ENCODE data around the gene KCNK1.

The KCNK1 gene

DNA sequence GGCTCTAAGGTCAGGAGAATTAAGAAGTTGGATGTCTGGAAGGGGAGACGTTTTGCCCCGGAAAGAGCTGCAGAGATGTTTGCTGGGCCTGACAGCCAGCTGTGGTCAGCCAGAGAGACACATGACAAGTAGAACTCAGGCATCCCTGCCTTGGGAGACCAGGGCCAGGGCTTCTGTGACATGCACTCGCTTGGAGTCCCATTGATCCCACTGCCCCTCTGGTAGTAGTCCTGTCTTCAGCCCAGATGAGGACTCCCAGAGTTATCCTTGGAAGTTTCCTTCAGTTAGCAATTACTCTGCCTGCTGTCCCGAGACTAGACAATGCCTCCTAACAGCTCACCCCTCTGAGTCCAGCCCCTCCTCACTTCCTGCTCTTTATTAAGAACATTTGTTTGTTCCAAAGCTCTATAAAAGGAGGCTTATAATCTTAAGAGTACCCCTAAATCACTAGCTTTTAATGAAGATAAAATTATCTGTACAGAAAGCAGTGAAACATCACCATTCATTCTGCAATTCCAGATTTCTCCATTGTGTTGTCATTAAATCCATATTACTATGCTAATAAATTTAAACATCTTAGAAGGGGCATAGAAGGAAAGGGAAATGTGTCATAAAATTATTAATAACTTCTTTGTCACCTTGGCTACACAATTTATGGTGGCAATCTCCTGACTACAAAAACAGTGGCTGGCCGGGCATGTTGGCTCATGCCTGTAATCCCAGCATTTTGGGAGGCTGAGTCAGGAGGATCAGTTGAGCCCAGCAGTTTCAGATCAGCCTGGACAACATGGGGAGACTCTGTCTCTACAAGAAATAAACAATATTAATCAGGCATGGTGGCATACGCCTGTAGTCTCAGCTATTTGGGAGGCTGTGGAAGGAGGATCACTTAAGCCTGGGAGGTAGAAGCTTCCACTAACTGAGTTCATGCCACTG, 94.2 kb downstream of the KCNK1 start:
- no peak for DNase-seq

DNA sequence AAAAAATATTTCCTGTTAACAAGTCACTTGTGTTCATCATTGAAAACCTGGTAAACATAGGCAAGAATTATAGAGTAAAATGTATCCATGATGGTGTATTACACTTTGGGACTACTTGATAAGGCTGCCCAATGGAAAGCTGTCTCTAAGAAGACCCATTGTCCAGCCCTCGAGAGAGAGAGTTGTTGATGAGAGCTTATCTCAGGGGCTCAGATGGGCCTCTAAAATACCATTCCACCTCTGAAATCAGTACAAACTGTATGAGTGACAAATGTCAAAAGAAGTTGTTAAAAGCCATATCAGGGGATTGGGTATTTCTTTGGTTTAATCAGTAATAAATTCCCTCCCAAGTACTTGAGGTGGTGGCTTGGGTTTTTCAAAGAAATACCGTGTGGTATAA, 96.1 kb downstream of the KCNK1 start:
- no peak for DNase-seq

DNA sequence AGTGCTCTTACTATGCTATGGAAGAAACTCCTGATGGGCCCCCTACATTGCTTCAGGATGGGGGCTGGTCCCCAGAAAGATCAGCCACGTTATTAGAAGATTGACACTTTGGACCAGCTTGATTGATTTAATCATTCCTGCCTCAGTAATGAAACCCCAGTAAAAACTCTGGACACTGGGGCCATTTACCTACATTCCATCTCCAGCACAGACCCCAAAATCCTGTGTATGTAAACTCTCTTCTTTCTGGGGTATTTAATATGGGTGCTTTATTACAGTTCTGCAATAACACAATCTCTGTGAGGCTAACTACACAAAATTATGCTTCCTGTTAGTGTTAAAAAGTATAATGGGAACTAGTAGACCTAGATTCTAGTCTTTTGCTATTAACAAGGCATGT, 96.6 kb downstream of the KCNK1 start:
- DNase-seq = no peak

DNA sequence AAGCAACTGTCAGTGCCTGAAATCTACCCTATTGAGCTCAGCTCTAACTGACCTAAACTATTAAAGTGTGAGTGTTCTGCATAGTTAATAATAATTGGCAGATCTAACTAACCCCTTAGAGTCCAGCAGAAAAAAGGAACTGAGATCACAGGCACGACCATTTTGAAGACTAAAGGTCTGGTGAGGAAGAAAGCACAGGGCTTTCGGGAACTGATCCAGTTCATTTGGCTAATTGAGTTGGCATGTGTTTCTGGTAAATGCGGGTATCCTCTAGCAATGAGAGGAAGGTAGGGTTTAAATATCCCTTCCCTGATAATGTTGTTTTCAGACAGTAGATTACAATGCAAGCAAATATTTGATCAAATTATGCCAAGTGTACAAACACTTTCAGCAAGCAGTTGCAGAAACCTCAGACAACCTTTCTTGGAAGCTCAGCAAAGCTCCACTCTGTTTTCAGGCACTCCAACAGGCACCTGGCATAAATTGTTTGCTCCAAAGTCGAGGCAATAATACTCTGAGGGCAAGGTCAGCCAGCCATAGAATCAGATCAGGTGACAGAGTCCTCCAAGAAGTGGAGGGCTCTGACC, 100.8 kb downstream of the KCNK1 start:
- no peak for DNase-seq

- no peak for DNase-seq
Measured at GRCh38 chr1:233718057-233718456, 104.2 kb downstream of the KCNK1 start.

GRCh38 chr1:233719655-233720341, 105.9 kb downstream of the KCNK1 start:
- DNase-seq = no peak

DNA sequence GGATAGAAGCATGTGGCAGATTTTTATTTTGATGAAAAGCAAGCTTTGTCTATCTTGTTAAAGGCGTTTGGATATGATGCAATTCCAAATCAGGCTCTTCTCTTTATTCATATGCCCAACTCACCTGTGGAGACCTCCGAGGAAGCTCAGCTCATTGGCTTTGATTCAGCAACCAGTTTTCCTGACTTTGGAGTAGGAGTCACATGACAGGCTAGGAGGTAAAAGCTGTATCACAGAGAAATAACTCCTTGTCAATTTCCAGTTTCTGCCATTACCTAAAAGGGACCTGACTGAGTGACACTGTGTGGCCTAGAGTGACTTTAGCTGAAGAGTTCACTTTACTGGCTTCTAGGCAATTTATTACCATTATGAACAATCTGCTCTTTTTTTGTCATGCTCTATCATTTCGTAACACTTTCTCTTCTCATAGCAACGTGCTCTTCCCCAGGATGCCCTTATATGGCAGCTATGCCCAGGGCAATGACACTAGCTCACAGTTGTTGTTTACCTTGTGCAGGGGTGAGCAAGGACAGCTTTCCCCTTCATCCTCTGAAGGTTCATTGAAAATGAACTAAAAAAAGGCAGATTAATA, 107.2 kb downstream of the KCNK1 start:
- DNase-seq = no peak

Measured in stimulated activated CD4-positive, alpha-beta T cell treated with anti-CD3 and anti-CD28 coated beads, Interleukin-2, amount 100 ng/mL, for 48 hours (primary cell).